ENCODE results near the gene NIPBL.

DNA sequence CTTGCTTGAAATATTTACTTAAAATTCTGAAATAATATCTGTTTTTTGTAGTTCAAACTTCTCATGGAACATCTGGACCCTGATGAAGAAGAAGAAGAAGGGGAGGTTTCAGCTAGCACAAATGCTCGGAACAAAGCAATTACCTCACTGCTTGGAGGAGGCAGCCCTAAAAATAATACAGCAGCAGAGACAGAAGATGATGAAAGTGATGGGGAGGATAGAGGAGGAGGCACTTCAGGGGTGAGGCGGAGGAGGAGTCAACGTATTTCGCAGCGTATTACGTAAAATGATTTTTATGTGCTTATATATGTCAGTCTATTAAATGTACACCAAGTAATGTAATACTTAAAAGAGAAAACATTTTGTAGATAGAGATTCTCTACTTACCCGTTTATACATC, 187.2 kb downstream of the NIPBL start:
- TF ChIP-seq EGR1 (IDR thresholded peaks at IDR 0.05) (no peak), EP300 (IDR thresholded peaks at IDR 0.05; ENCODE audit: borderline replicate concordance) (no peak), YY1 (IDR thresholded peaks at IDR 0.05; ENCODE audit: low read depth) (no peak), RAD21 (IDR thresholded peaks at IDR 0.05; ENCODE audit: low read depth) (no peak), TAF1 (IDR thresholded peaks at IDR 0.05; ENCODE audit: low read depth) (no peak), TCF12 (IDR thresholded peaks at IDR 0.05; ENCODE audit: low read depth) (no peak), NFIC (IDR thresholded peaks at IDR 0.05) (no peak), CEBPB (IDR thresholded peaks at IDR 0.05) (no peak), FOXM1 (IDR thresholded peaks at IDR 0.05; ENCODE audit: borderline replicate concordance, low read depth) (no peak), ZBTB7A (IDR thresholded peaks at IDR 0.05; ENCODE audit: low read depth) (no peak), TEAD4 (IDR thresholded peaks at IDR 0.05) (no peak)
- TF ChIP-seq, protein P1, sequence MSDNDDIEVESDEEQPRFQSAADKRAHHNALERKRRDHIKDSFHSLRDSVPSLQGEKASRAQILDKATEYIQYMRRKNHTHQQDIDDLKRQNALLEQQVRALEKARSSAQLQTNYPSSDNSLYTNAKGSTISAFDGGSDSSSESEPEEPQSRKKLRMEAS (IDR thresholded peaks at IDR 0.05), result no peak
- TF ChIP-seq, protein P2, sequence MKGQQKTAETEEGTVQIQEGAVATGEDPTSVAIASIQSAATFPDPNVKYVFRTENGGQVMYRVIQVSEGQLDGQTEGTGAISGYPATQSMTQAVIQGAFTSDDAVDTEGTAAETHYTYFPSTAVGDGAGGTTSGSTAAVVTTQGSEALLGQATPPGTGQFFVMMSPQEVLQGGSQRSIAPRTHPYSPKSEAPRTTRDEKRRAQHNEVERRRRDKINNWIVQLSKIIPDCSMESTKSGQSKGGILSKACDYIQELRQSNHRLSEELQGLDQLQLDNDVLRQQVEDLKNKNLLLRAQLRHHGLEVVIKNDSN (IDR thresholded peaks at IDR 0.05), result no peak
- TF ChIP-seq, protein P3, sequence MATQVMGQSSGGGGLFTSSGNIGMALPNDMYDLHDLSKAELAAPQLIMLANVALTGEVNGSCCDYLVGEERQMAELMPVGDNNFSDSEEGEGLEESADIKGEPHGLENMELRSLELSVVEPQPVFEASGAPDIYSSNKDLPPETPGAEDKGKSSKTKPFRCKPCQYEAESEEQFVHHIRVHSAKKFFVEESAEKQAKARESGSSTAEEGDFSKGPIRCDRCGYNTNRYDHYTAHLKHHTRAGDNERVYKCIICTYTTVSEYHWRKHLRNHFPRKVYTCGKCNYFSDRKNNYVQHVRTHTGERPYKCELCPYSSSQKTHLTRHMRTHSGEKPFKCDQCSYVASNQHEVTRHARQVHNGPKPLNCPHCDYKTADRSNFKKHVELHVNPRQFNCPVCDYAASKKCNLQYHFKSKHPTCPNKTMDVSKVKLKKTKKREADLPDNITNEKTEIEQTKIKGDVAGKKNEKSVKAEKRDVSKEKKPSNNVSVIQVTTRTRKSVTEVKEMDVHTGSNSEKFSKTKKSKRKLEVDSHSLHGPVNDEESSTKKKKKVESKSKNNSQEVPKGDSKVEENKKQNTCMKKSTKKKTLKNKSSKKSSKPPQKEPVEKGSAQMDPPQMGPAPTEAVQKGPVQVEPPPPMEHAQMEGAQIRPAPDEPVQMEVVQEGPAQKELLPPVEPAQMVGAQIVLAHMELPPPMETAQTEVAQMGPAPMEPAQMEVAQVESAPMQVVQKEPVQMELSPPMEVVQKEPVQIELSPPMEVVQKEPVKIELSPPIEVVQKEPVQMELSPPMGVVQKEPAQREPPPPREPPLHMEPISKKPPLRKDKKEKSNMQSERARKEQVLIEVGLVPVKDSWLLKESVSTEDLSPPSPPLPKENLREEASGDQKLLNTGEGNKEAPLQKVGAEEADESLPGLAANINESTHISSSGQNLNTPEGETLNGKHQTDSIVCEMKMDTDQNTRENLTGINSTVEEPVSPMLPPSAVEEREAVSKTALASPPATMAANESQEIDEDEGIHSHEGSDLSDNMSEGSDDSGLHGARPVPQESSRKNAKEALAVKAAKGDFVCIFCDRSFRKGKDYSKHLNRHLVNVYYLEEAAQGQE (IDR thresholded peaks at IDR 0.05; ENCODE audit: low read depth), result no peak
